ENCODE data around the gene TMEM87B.
"Not testable (repeated sequence)": the region's sequence is repeated elsewhere in the genome, so short reads cannot be mapped to it uniquely, and the experiment has no call there.

TMEM87B gene

GRCh38 chr2:112065966-112066365, 10.9 kb downstream of the TMEM87B start:
- DNase-seq (ENCODE audit: low spot score) = peak; percentile 44

GRCh38 chr2:112069794-112070193, 14.7 kb downstream of the TMEM87B start:
- DNase-seq (ENCODE audit: low spot score) = not testable (repeated sequence)

- DNase-seq (ENCODE audit: low spot score) = no peak
Measured at GRCh38 chr2:112073875-112074274, 18.8 kb downstream of the TMEM87B start.

GRCh38 chr2:112074506-112074905, 19.4 kb downstream of the TMEM87B start:
- DNase-seq (ENCODE audit: low spot score) = no peak

GRCh38 chr2:112075490-112076260, 20.6 kb downstream of the TMEM87B start:
- no peak for DNase-seq (ENCODE audit: low spot score)

- no peak for DNase-seq (ENCODE audit: low spot score)
Measured at GRCh38 chr2:112077814-112078213, 22.7 kb downstream of the TMEM87B start.

- DNase-seq (ENCODE audit: low spot score) = no peak
Measured at GRCh38 chr2:112081262-112081661, 26.2 kb downstream of the TMEM87B start.

GRCh38 chr2:112084689-112085374, 29.8 kb downstream of the TMEM87B start:
- no peak for DNase-seq (ENCODE audit: low spot score)

- no peak for DNase-seq (ENCODE audit: low spot score)
Measured at GRCh38 chr2:112085375-112085730, 30.3 kb downstream of the TMEM87B start.

GRCh38 chr2:112085916-112086669, 31.0 kb downstream of the TMEM87B start:
- no peak for DNase-seq (ENCODE audit: low spot score)

- no peak for DNase-seq (ENCODE audit: low spot score)
Measured at GRCh38 chr2:112087346-112088020, 32.4 kb downstream of the TMEM87B start.

- DNase-seq (ENCODE audit: low spot score) = no peak
Measured at GRCh38 chr2:112089375-112089774, 34.3 kb downstream of the TMEM87B start.

GRCh38 chr2:112092286-112093041, 37.4 kb downstream of the TMEM87B start:
- peak; percentile 57 for DNase-seq (ENCODE audit: low spot score)

- no peak for DNase-seq (ENCODE audit: low spot score)
Measured at GRCh38 chr2:112093216-112093615, 38.1 kb downstream of the TMEM87B start.

- DNase-seq (ENCODE audit: low spot score) = no peak
Measured at GRCh38 chr2:112095681-112096080, 40.6 kb downstream of the TMEM87B start.

- no peak for DNase-seq (ENCODE audit: low spot score)
Measured at GRCh38 chr2:112096098-112096497, 41.0 kb downstream of the TMEM87B start.

- no peak for DNase-seq (ENCODE audit: low spot score)
Measured at GRCh38 chr2:112108178-112108832, 53.2 kb downstream of the TMEM87B start.

- no peak for DNase-seq (ENCODE audit: low spot score)
Measured at GRCh38 chr2:112109278-112109677, 54.2 kb downstream of the TMEM87B start.

GRCh38 chr2:112110966-112111365, 55.9 kb downstream of the TMEM87B start:
- DNase-seq (ENCODE audit: low spot score) = no peak

- DNase-seq (ENCODE audit: low spot score) = not testable (repeated sequence)
Measured at GRCh38 chr2:112113354-112113753, 58.3 kb downstream of the TMEM87B start.

GRCh38 chr2:112118148-112118547, 63.1 kb downstream of the TMEM87B start:
- no peak for DNase-seq (ENCODE audit: low spot score)
